Rectal smooth muscle tissue (tissue), 1 donor: Measurements from ENCODE around the gene ALPK3.

Source experiments
- H3K27ac ChIP-seq: one replicate; pipeline ENCODE4 v1.7.0; 2013; ENCODE audit warnings: low read depth, low read length, inconsistent platforms
- H3K27me3 ChIP-seq: one replicate; pipeline ENCODE4 v1.7.0; 2013; ENCODE audit warnings: low read length; ENCODE audit not compliant: control insufficient read depth, insufficient read depth
- H3K36me3 ChIP-seq: one replicate; pipeline ENCODE4 v1.7.0; 2013; ENCODE audit warnings: low read length; ENCODE audit not compliant: control insufficient read depth, insufficient read depth
- H3K4me1 ChIP-seq: one replicate; pipeline ENCODE4 v1.7.0; 2013; ENCODE audit warnings: low read length; ENCODE audit not compliant: control insufficient read depth, insufficient read depth
- H3K4me3 ChIP-seq: one replicate; pipeline ENCODE4 v1.7.0; 2013; ENCODE audit warnings: low read length
- H3K9ac ChIP-seq: one replicate; pipeline ENCODE4 v1.7.0; 2013; ENCODE audit warnings: low read length

The ALPK3 gene

GRCh38 chr15:84785053-84785452 lies 32.1 kb upstream of the ALPK3 start:
- Histone ChIP-seq H3K4me3 (no peak overlapping the region), H3K27ac (no peak overlapping the region), H3K36me3 (peaks cover 40% of the 10 kb centered on the region), H3K4me1 (peaks cover 3% of the 10 kb centered on the region), H3K27me3 (no peaks in the 10 kb centered on the region), H3K9ac (no peak overlapping the region)

GRCh38 chr15:84788500-84788899 lies 28.7 kb upstream of the ALPK3 start:
- H3K27ac ChIP-seq: no peak overlapping the region
- peaks cover 34% of the 10 kb centered on the region for H3K36me3 ChIP-seq

GRCh38 chr15:84789762-84790161 lies 27.4 kb upstream of the ALPK3 start:
- Histone ChIP-seq H3K27ac (no peak overlapping the region), H3K4me1 (peaks cover 3% of the 10 kb centered on the region), H3K27me3 (no peaks in the 10 kb centered on the region), H3K36me3 (peaks cover 25% of the 10 kb centered on the region), H3K9ac (no peak overlapping the region), H3K4me3 (no peak overlapping the region)

More at GRCh38 chr15:84788500-84788899, 28.7 kb upstream of the ALPK3 start:
- Histone ChIP-seq H3K9ac (no peak overlapping the region), H3K4me3 (no peak overlapping the region), H3K4me1 (peaks cover 3% of the 10 kb centered on the region), H3K27me3 (no peaks in the 10 kb centered on the region)

- H3K9ac ChIP-seq: no peak overlapping the region
- no peak overlapping the region for H3K27ac ChIP-seq
- H3K4me3 ChIP-seq: no peak overlapping the region
- H3K36me3 ChIP-seq: peaks cover 21% of the 10 kb centered on the region
- H3K27me3 ChIP-seq: no peaks in the 10 kb centered on the region
- H3K4me1 ChIP-seq: peaks cover 3% of the 10 kb centered on the region
These were observed 26.5 kb upstream of the ALPK3 start for GRCh38 chr15:84790676-84791075.

- Histone ChIP-seq H3K27ac (no peak overlapping the region), H3K36me3 (peaks cover 16% of the 10 kb centered on the region), H3K4me1 (peaks cover 3% of the 10 kb centered on the region), H3K4me3 (no peak overlapping the region), H3K9ac (no peak overlapping the region), H3K27me3 (no peaks in the 10 kb centered on the region)
These were observed 25.4 kb upstream of the ALPK3 start for GRCh38 chr15:84791763-84792162.

GRCh38 chr15:84793431-84794161 lies 23.6 kb upstream of the ALPK3 start:
- H3K9ac ChIP-seq: no peak overlapping the region
- peaks cover 23% of the 10 kb centered on the region for H3K36me3 ChIP-seq
- H3K4me1 ChIP-seq: no peaks in the 10 kb centered on the region
- H3K4me3 ChIP-seq: no peak overlapping the region
- H3K27ac ChIP-seq: no peak overlapping the region
- H3K27me3 ChIP-seq: no peaks in the 10 kb centered on the region

GRCh38 chr15:84794162-84794547 lies 23.0 kb upstream of the ALPK3 start:
- no peaks in the 10 kb centered on the region for H3K4me1 ChIP-seq
- H3K9ac ChIP-seq: no peak overlapping the region
- H3K4me3 ChIP-seq: no peak overlapping the region
- H3K27me3 ChIP-seq: no peaks in the 10 kb centered on the region
- peaks cover 28% of the 10 kb centered on the region for H3K36me3 ChIP-seq
- no peak overlapping the region for H3K27ac ChIP-seq

- Histone ChIP-seq H3K4me3 (no peak overlapping the region), H3K9ac (no peak overlapping the region), H3K27ac (no peak overlapping the region), H3K27me3 (no peaks in the 10 kb centered on the region), H3K4me1 (no peaks in the 10 kb centered on the region), H3K36me3 (peaks cover 38% of the 10 kb centered on the region)
These were observed 22.0 kb upstream of the ALPK3 start for GRCh38 chr15:84795186-84795585.

GRCh38 chr15:84797212-84797611 lies 19.9 kb upstream of the ALPK3 start:
- H3K27ac ChIP-seq: no peak overlapping the region
- no peaks in the 10 kb centered on the region for H3K4me1 ChIP-seq
- H3K27me3 ChIP-seq: no peaks in the 10 kb centered on the region
- H3K36me3 ChIP-seq: peaks cover 44% of the 10 kb centered on the region
- H3K9ac ChIP-seq: no peak overlapping the region
- H3K4me3 ChIP-seq: no peak overlapping the region

GRCh38 chr15:84797801-84798200 lies 19.4 kb upstream of the ALPK3 start:
- Histone ChIP-seq H3K4me3 (no peak overlapping the region), H3K9ac (no peak overlapping the region), H3K4me1 (no peaks in the 10 kb centered on the region), H3K27ac (no peak overlapping the region), H3K27me3 (no peaks in the 10 kb centered on the region), H3K36me3 (peaks cover 48% of the 10 kb centered on the region)

- no peaks in the 10 kb centered on the region for H3K27me3 ChIP-seq
- no peak overlapping the region for H3K9ac ChIP-seq
- no peaks in the 10 kb centered on the region for H3K4me1 ChIP-seq
- no peak overlapping the region for H3K4me3 ChIP-seq
- H3K36me3 ChIP-seq: peaks cover 50% of the 10 kb centered on the region
- no peak overlapping the region for H3K27ac ChIP-seq
These were observed 18.7 kb upstream of the ALPK3 start for GRCh38 chr15:84798436-84798946.

GRCh38 chr15:84799511-84800187 lies 17.5 kb upstream of the ALPK3 start:
- H3K27me3 ChIP-seq: no peaks in the 10 kb centered on the region
- H3K27ac ChIP-seq: no peak overlapping the region
- no peaks in the 10 kb centered on the region for H3K4me1 ChIP-seq
- no peak overlapping the region for H3K4me3 ChIP-seq
- no peak overlapping the region for H3K9ac ChIP-seq
- H3K36me3 ChIP-seq: peaks cover 46% of the 10 kb centered on the region
